GM18951 (cell line): ENCODE measurements around the gene RUFY1.
A peak's percentile ranks its signal among the peaks of the same experiment; 100 is the strongest.
"Not testable (repeated sequence)": the region's sequence is repeated elsewhere in the genome, so short reads cannot be mapped to it uniquely, and the experiment has no call there.

ENCODE experiments used
- POLR2A ChIP-seq: IDR thresholded peaks from 4 replicates; pipeline ENCODE4 v1.6.1; 2011; ENCODE audit warnings: mild to moderate bottlenecking; ENCODE audit not compliant: insufficient read length, insufficient read depth; ENCODE audit errors: extremely low read depth
- in situ Hi-C: fragments of 300-500 bp; cut with MboI; formaldehyde crosslinking; loops from one replicate; pipeline ENCODE4 v1.12.0; 2022; ENCODE audit warnings: low sequenced_read_pairs, mixed read lengths, inconsistent platforms; ENCODE audit not compliant: unreplicated experiment

RUFY1 gene

GRCh38 chr5:179526978-179527377 is 23.4 kb upstream of the RUFY1 start:
- no peak for TF ChIP-seq POLR2A
- in situ Hi-C loops, result no loop called here

GRCh38 chr5:179530069-179530998 is 20.0 kb upstream of the RUFY1 start:
- in situ Hi-C loops, result no loop called here
- peak; percentile 63 for TF ChIP-seq POLR2A

- no peak for TF ChIP-seq POLR2A
- in situ Hi-C loops, result no loop called here
These were observed 17.3 kb upstream of the RUFY1 start for GRCh38 chr5:179533024-179533423.

- no peak for TF ChIP-seq POLR2A
- in situ Hi-C loops, result no loop called here
These were observed 16.4 kb upstream of the RUFY1 start for GRCh38 chr5:179533907-179534306.

- in situ Hi-C loops, result no loop called here
- TF ChIP-seq POLR2A, result no peak
These were observed 15.9 kb upstream of the RUFY1 start for GRCh38 chr5:179534431-179534830.

- TF ChIP-seq POLR2A, result no peak
- in situ Hi-C loops, result no loop called here
These were observed 13.7 kb upstream of the RUFY1 start for GRCh38 chr5:179536676-179537075.

GRCh38 chr5:179542170-179542569 is 8.2 kb upstream of the RUFY1 start:
- in situ Hi-C loops, result no loop called here
- no peak for TF ChIP-seq POLR2A

- in situ Hi-C loops, result not testable (repeated sequence)
These were observed 7.1 kb upstream of the RUFY1 start for GRCh38 chr5:179543275-179543674.

- in situ Hi-C loops, result no loop called here
- TF ChIP-seq POLR2A, result no peak
These were observed 2.7 kb downstream of the RUFY1 start for GRCh38 chr5:179553006-179553405.

GRCh38 chr5:179553875-179554274 is 3.5 kb downstream of the RUFY1 start:
- TF ChIP-seq POLR2A, result no peak
- in situ Hi-C loops, result no loop called here

GRCh38 chr5:179554981-179555380 is 4.6 kb downstream of the RUFY1 start:
- no peak for TF ChIP-seq POLR2A
- in situ Hi-C loops, result no loop called here

GRCh38 chr5:179558261-179558799 is 8.0 kb downstream of the RUFY1 start:
- in situ Hi-C loops, result not testable (repeated sequence)

GRCh38 chr5:179558932-179559283 is 8.6 kb downstream of the RUFY1 start:
- TF ChIP-seq POLR2A, result no peak
- in situ Hi-C loops, result no loop called here
